Stimulated activated CD4-positive, alpha-beta T cell treated with anti-CD3 and anti-CD28 coated beads, Interleukin-15, amount 100 ng/mL, for 24 hours (primary cell): Measurements from ENCODE around the gene D2HGDH.
"Not testable (repeated sequence)": the region's sequence is repeated elsewhere in the genome, so short reads cannot be mapped to it uniquely, and the experiment has no call there.

Source experiments
- DNase-seq: peaks from one replicate; pipeline ENCODE4 v3.0.0-alpha.2; 2020

The D2HGDH gene

GRCh38 chr2:241810307-241811200 lies 76.1 kb downstream of the D2HGDH start:
- no peak for DNase-seq

GRCh38 chr2:241811201-241811951 lies 76.9 kb downstream of the D2HGDH start:
- DNase-seq, result no peak

- no peak for DNase-seq
Measured at GRCh38 chr2:241811952-241812729, 77.7 kb downstream of the D2HGDH start.

GRCh38 chr2:241812730-241813643 lies 78.6 kb downstream of the D2HGDH start:
- DNase-seq, result no peak

GRCh38 chr2:241813644-241814392 lies 79.4 kb downstream of the D2HGDH start:
- DNase-seq, result no peak

GRCh38 chr2:241814393-241814642 lies 79.9 kb downstream of the D2HGDH start:
- no peak for DNase-seq

GRCh38 chr2:241814643-241815476 lies 80.4 kb downstream of the D2HGDH start:
- no peak for DNase-seq

GRCh38 chr2:241815477-241816430 lies 81.3 kb downstream of the D2HGDH start:
- DNase-seq, result no peak

GRCh38 chr2:241816431-241817121 lies 82.1 kb downstream of the D2HGDH start:
- DNase-seq, result no peak

- DNase-seq, result no peak
Measured at GRCh38 chr2:241817126-241817820, 82.8 kb downstream of the D2HGDH start.

- not testable (repeated sequence) for DNase-seq
Measured at GRCh38 chr2:241817821-241818215, 83.4 kb downstream of the D2HGDH start.
